ENCODE data around the gene SDK1.

Gene SDK1

DNA sequence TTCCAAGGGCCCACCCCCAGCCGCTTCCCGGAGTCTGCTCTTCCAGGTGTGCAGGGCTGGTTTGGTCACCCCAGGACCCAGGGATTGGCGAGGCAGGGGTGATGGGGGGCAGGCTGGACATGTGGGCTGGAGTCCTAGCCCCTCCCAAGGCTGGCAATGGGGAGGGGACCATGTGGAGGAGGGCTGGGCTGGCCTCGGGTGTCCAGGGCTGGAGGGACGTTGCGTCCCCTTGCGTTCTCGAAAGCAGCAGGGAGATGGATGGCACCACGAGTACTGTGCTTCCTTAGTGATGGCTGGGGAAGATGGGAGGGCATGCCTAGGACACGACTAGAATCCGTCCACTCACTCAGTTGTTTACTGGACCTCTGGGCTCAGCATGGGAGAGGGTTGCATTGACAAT, 848.6 kb downstream of the SDK1 start:
- TF ChIP-seq, protein P1, sequence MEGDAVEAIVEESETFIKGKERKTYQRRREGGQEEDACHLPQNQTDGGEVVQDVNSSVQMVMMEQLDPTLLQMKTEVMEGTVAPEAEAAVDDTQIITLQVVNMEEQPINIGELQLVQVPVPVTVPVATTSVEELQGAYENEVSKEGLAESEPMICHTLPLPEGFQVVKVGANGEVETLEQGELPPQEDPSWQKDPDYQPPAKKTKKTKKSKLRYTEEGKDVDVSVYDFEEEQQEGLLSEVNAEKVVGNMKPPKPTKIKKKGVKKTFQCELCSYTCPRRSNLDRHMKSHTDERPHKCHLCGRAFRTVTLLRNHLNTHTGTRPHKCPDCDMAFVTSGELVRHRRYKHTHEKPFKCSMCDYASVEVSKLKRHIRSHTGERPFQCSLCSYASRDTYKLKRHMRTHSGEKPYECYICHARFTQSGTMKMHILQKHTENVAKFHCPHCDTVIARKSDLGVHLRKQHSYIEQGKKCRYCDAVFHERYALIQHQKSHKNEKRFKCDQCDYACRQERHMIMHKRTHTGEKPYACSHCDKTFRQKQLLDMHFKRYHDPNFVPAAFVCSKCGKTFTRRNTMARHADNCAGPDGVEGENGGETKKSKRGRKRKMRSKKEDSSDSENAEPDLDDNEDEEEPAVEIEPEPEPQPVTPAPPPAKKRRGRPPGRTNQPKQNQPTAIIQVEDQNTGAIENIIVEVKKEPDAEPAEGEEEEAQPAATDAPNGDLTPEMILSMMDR (conservative IDR thresholded peaks at IDR 0.05; ENCODE audit: control insufficient read depth, insufficient read depth, low read depth, low read length): no peak
- DNase-seq (ENCODE audit: low read depth): no peak
- H3K4me3 ChIP-seq (ENCODE audit: control insufficient read depth, low read depth, low read length): no peak overlapping the region

DNA sequence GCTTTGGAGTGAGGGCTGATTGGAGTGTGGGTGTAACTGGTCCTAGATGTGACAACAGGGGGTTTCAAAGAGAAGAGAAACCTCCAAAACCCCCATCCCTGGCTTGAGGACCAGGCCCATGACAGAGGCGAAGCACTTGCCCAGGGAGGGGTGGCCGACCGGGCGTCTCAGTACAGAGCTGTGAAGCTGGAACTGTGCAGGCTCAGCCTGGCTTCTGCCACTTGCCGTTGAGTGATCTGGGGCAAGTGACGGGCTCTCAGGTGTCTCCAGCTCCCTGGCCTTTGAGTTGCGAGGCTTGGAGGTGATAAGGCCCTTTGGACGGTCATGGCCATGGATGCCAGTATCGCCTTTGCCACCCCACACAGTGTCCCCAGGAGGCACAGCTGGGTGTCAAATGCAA, 849.7 kb downstream of the SDK1 start:
- TF ChIP-seq, protein P1 (conservative IDR thresholded peaks at IDR 0.05; ENCODE audit: control insufficient read depth, insufficient read depth, low read depth, low read length): no peak
- no peak for DNase-seq (ENCODE audit: low read depth)
- H3K4me3 ChIP-seq (ENCODE audit: control insufficient read depth, low read depth, low read length): no peak overlapping the region

DNA sequence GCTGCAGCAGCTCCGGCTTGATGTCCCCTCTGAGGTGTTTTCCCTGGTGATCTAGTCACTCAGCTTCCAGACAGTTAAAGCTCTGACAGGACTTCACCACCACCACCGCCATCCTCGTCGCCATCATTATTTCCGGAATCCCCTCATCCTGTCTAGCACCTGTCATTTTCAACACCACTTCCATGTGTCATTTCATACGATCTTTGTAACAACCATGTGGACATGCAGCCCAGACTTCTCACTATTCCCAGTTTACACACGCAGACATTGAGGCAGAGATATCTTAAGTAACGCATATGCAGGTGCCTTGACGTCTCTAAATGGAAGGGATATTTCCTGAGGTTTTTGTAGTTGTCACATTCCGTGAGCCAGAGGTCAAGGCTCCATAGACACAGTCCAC, 850.5 kb downstream of the SDK1 start:
- no peak overlapping the region for H3K4me3 ChIP-seq (ENCODE audit: control insufficient read depth, low read depth, low read length)
- DNase-seq (ENCODE audit: low read depth): no peak
- TF ChIP-seq, protein P1 (conservative IDR thresholded peaks at IDR 0.05; ENCODE audit: control insufficient read depth, insufficient read depth, low read depth, low read length): no peak

DNA sequence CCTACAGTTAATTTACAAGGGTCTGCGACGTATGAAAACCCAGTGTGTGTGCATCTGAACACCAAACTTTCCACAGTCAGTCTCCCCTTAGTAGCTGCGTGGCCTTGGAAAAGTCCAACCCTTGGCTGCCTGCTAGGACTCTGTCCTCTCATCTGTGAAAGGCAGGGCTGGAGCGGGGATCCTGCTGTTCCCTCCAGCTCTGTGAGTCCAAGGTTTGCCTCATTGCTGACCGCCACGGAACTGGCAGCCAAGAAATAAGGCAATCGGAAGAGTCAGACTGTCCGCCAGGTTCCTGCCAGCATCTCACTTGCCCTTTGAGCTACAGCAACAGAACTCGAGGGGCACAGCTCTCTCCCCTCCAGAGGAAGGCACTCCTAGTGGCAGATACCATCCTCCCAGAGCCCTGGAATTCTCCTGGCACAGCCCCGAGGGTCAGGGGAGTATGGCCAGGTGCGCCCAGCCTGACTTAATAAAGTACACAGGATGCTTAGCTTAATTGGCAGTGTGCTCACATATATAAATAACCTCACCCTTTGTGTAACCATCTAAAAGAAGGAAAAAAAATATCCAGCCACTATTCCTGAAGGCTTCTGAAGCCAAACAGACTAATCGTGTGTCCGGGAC, 851.0 kb downstream of the SDK1 start:
- DNase-seq (ENCODE audit: low read depth): no peak
- TF ChIP-seq, protein P1 (conservative IDR thresholded peaks at IDR 0.05; ENCODE audit: control insufficient read depth, insufficient read depth, low read depth, low read length): no peak
- H3K4me3 ChIP-seq (ENCODE audit: control insufficient read depth, low read depth, low read length): no peak overlapping the region

DNA sequence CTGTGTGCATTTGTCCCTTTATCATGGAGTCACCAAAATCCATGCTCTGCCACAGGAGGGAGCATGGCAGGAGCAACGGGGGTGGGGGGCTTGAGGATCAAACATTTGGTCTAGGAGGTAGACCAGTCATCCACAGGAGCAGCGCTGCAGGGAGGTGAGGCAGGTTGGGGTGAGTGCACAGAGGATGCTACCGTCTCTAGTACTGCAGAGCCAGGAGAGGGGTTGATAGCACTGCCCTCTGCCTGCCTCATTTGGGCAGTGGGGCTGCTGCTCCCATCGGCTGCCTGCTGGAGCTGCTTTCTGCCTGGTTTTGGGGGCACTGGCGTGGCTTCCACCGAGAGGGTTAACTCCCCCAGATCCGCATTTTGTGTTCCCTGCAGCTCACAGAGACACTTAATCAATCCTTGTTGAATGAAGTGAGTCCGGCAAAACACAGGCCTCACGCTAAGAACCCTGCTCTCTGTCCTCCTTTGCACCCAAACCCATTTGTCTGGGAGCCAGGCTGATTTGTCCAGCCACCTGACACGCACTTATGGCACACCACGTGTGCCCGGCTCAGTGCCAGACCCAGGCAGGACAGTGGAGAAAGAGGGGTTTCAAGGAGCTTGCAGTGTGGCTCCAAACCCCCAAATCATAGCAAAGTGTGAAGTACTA, 854.0 kb downstream of the SDK1 start:
- no peak for DNase-seq (ENCODE audit: low read depth)
- H3K4me3 ChIP-seq (ENCODE audit: control insufficient read depth, low read depth, low read length): no peak overlapping the region
- TF ChIP-seq, protein P1 (conservative IDR thresholded peaks at IDR 0.05; ENCODE audit: control insufficient read depth, insufficient read depth, low read depth, low read length): no peak

DNA sequence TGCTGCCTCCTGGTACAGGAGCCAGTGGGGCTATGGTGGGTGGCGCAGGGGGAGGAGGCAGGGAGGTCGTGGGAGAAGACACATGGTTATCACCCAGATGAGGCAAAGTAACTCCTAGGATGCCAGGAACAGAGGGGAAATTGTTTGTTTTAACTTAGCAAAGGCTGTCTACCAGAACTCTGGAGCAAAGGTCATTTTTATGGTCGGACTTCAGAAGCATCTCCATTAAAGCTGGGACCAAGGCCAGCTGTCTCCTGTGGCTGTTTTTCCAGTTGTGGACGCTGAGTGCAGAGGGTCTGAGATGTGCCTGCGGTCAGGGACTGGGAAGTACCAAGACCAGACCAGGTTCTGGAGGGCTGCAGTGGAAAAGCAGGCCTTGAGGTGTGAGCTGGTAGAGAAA, 855.1 kb downstream of the SDK1 start:
- DNase-seq (ENCODE audit: low read depth): no peak
- H3K4me3 ChIP-seq (ENCODE audit: control insufficient read depth, low read depth, low read length): no peak overlapping the region

More for the DNA sequence above, 855.1 kb downstream of the SDK1 start:
- TF ChIP-seq, protein P1 (conservative IDR thresholded peaks at IDR 0.05; ENCODE audit: control insufficient read depth, insufficient read depth, low read depth, low read length): no peak

Data from fibroblast of mammary gland (primary cell).